Endothelial cell of umbilical vein (primary cell): ENCODE data around the gene STK32A. TPM values are rescaled to one million over a fixed set of nuclear protein-coding genes. Genes with fewer than 3 reads are reported as not detected.

ENCODE experiments used
- BruUV-seq: library from RNA; stranded (reverse); fragments of 400-500 nt; replicated peaks from 2 replicates; lab custom pipeline; 2021; lab: Mats Ljungman, UMichigan
- CTCF ChIA-PET: fragments of 300-600, 350-600 bp; sonication (Branson Sonifier 250); formaldehyde crosslinking; loops from one replicate; lab custom pipeline; 2021; ENCODE audit warnings: antibody characterized with exemption, inconsistent platforms; lab: Charles Lee
- POLR2A ChIA-PET: fragments of 300-600, 350-600 bp; sonication (Branson Sonifier 250); formaldehyde crosslinking; loops from one replicate; lab custom pipeline; 2021; ENCODE audit warnings: antibody characterized with exemption, inconsistent platforms; lab: Charles Lee
- DNase-seq: peaks from one replicate; pipeline ENCODE4 v3.0.0-alpha.2; 2011; ENCODE audit warnings: low read depth, low spot score
- FAIRE-seq: peaks from 2 replicates; lab custom pipeline; 2011; peaks lifted over from hg19 to GRCh38; lab: Jason Lieb, UNC
- H2AFZ ChIP-seq: 2 replicates; pipeline ENCODE4 v1.6.0; 2012; ENCODE audit warnings: low read depth, low read length, control low read depth, inconsistent platforms
- H3K27ac ChIP-seq: 2 replicates; pipeline ENCODE4 v1.5.1; 2011; ENCODE audit warnings: low read depth, mild to moderate bottlenecking, control low read depth, low read length, moderate library complexity; ENCODE audit not compliant: insufficient read depth
- H3K27me3 ChIP-seq, 2 experiments: 2 replicates each; pipeline versions ENCODE4 v1.6.0 to v1.6.1; 2011; ENCODE audit warnings: low read length in 2 of 2, mixed read lengths in 1 of 2; ENCODE audit not compliant: control insufficient read depth in 2 of 2, insufficient read depth in 2 of 2
- H3K36me3 ChIP-seq, 2 experiments: 2 replicates in 1 of 2; 3 replicates in 1 of 2; pipeline ENCODE4 v1.5.1; 2011; ENCODE audit warnings: low read length in 2 of 2, mild to moderate bottlenecking in 1 of 2, moderate library complexity in 1 of 2; ENCODE audit not compliant: control insufficient read depth in 2 of 2, insufficient read depth in 2 of 2; ENCODE audit errors: extremely low read depth in 1 of 2
- H3K4me1 ChIP-seq: 3 replicates; pipeline ENCODE4 v1.5.1; 2011; ENCODE audit warnings: mild to moderate bottlenecking, low read length; ENCODE audit not compliant: control insufficient read depth, insufficient read depth; ENCODE audit errors: extremely low read depth
- H3K4me2 ChIP-seq: 2 replicates; pipeline ENCODE4 v1.6.1; 2011; ENCODE audit warnings: low read length, control low read depth, mixed read lengths; ENCODE audit not compliant: insufficient read depth
- H3K4me3 ChIP-seq, 3 experiments: fragments of 200-600 bp in 1 of 3; sonication (generic), shearing (Covaris generic) in 1 of 3; replicated peaks in 1 of 3; 2 replicates each; pipeline ENCODE4 v1.5.1; 2011 to 2016; ENCODE audit warnings: control low read depth in 3 of 3, low read length in 3 of 3, mild to moderate bottlenecking in 2 of 3, inconsistent platforms in 1 of 3, low read depth in 1 of 3, moderate library complexity in 1 of 3; ENCODE audit not compliant: insufficient read depth in 1 of 3
- H3K79me2 ChIP-seq: 2 replicates; pipeline ENCODE4 v1.6.0; 2012; ENCODE audit warnings: low read length, inconsistent platforms; ENCODE audit not compliant: control insufficient read depth, insufficient read depth
- H3K9ac ChIP-seq: replicated peaks from 2 replicates; pipeline ENCODE3; 2011; ENCODE audit warnings: low read length, control low read depth; ENCODE audit not compliant: insufficient read depth; ENCODE audit errors: extremely low read depth
- H3K9me1 ChIP-seq: replicated peaks from 3 replicates; pipeline ENCODE4 v1.6.0; 2011; ENCODE audit warnings: mild to moderate bottlenecking, low read length; ENCODE audit not compliant: control insufficient read depth, insufficient read depth; ENCODE audit errors: extremely low read depth
- H3K9me3 ChIP-seq: replicated peaks from 2 replicates; pipeline ENCODE4 v1.5.1; 2012; ENCODE audit warnings: low read length, inconsistent platforms; ENCODE audit not compliant: control insufficient read depth, insufficient read depth
- H4K20me1 ChIP-seq: replicated peaks from 2 replicates; pipeline ENCODE3; 2011; ENCODE audit warnings: mild to moderate bottlenecking, low read length; ENCODE audit not compliant: control insufficient read depth, insufficient read depth; ENCODE audit errors: extremely low read depth
- EZH2 ChIP-seq: IDR thresholded peaks from 2 replicates; pipeline ENCODE4 v1.6.1; 2012; ENCODE audit warnings: borderline replicate concordance, low read depth, mild to moderate bottlenecking, moderate library complexity, low read length, inconsistent platforms; ENCODE audit not compliant: severe bottlenecking
- FOS ChIP-seq: IDR thresholded peaks from 2 replicates; pipeline ENCODE4 v1.6.1; 2011; ENCODE audit warnings: mild to moderate bottlenecking, low read length, moderate library complexity, borderline replicate concordance; ENCODE audit not compliant: insufficient read depth
- MAX ChIP-seq: IDR thresholded peaks from 2 replicates; pipeline ENCODE4 v1.6.1; 2011; ENCODE audit not compliant: insufficient read depth, insufficient read length
- MYC ChIP-seq: IDR thresholded peaks from one replicate; pipeline ENCODE4 v1.6.1; 2011; ENCODE audit warnings: mild to moderate bottlenecking, low read depth, low read length
- POLR2A ChIP-seq: IDR thresholded peaks from 2 replicates; pipeline ENCODE4 v1.6.1; 2012; ENCODE audit warnings: low read depth, mild to moderate bottlenecking, control low read depth, low read length
- POLR2AphosphoS5 ChIP-seq: IDR thresholded peaks from 2 replicates; pipeline ENCODE4 v1.6.1; 2012; ENCODE audit warnings: low read depth, mild to moderate bottlenecking, control low read depth, low read length, moderate library complexity; ENCODE audit not compliant: insufficient read depth
- dilution Hi-C: fragments of 300-500 bp; cut with MboI; formaldehyde crosslinking; loops from one replicate; pipeline ENCODE4 v1.15.0; 2019; ENCODE audit warnings: low sequenced_read_pairs; ENCODE audit not compliant: extremely low pct_ligation_motif_present
- intact Hi-C: fragments of 100-400 bp; cut with micrococcal nuclease; formaldehyde crosslinking; loops from one replicate; pipeline ENCODE4 v1.10.0; 2022
- polyA plus RNA-seq, 4 experiments: library from polyadenylated mRNA; depleted of rRNA in 3 of 4; stranded (reverse) in 3 of 4; unstranded in 1 of 4; fragments of >200 nt; gene quantifications; 2 replicates each; pipeline versions ENCODE4 v1.2.1 to v1.2.3, GENCODE V29; 2011 to 2012; ENCODE audit warnings: missing spikeins in 1 of 4
- total RNA-seq: library from RNA; stranded (reverse); gene quantifications from 2 replicates; pipeline ENCODE4 v1.2.3, GENCODE V29; 2021

The STK32A gene
- total and polyA plus RNA-seq, 2 donors (not counting 3 experiments of a cell fraction or from before 2014, with no cell fraction given) = not detected

- Histone ChIP-seq H3K36me3 (peaks cover 15 to 26% of the 10 kb centered on the region in 2 experiments), H3K9me1 (no peaks in the 10 kb centered on the region), H3K27ac (no peak overlapping the region), H3K9ac (no peak overlapping the region), H3K9me3 (no peaks in the 10 kb centered on the region), H4K20me1 (no peaks in the 10 kb centered on the region), H3K4me3 (no peak overlapping the region), H2AFZ (no peak overlapping the region), H3K27me3 (no peaks in the 10 kb centered on the region), H3K79me2 (no peaks in the 10 kb centered on the region), H3K4me1 (peaks cover 25% of the 10 kb centered on the region), H3K4me2 (no peak overlapping the region)
- DNase-seq = no peak
- dilution Hi-C loops (no loop called here), intact Hi-C loops (no loop called here)
- TF ChIP-seq POLR2AphosphoS5 (no peak), EZH2 (no peak), MYC (no peak), MAX (no peak), FOS (no peak), POLR2A (no peak)
- no peak for FAIRE-seq
- ChIA-PET CTCF (interaction anchor here (0.9 to 1.9 kb wide), 3 partner anchors 9 to 177 kb away, joined by 3 to 10 read pairs (median 4); no protein-coding TSS in a partner anchor), POLR2A (no interaction called here)
- no TSS peak for BruUV-seq
These were observed 166.1 kb downstream of the STK32A start for GRCh38 chr5:147400881-147401280.
